Measurements from ENCODE around the gene ZNF471.

ZNF471 gene

DNA sequence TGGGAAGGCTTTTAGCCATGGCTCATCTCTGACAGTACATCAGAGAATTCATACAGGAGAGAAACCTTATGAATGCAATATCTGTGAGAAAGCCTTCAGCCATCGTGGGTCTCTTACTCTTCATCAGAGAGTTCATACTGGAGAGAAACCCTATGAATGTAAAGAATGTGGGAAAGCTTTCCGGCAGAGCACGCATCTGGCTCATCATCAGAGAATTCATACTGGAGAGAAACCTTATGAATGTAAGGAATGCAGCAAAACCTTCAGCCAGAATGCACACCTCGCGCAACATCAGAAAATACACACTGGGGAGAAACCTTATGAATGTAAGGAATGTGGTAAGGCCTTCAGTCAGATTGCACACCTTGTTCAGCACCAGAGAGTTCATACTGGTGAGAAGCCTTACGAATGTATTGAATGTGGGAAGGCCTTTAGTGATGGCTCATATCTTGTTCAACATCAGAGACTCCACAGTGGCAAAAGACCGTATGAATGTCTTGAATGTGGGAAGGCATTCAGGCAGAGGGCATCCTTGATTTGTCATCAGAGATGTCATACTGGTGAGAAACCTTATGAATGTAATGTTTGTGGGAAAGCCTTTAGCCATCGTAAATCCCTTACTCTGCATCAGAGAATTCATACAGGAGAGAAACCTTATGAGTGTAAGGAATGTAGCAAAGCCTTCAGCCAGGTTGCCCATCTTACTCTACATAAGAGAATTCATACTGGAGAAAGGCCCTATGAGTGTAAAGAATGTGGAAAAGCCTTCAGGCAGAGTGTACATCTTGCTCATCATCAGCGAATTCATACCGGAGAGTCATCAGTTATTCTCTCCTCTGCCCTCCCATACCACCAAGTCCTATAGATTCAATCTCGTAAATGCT is 70.3 kb downstream of the ZNF471 start:
- DNase-seq: no peak
